Thyroid gland (tissue), 4 donors: ENCODE data around the gene TMPRSS13. TPM values are rescaled to one million over a fixed set of nuclear protein-coding genes. Genes with fewer than 3 reads are reported as not detected.

Experiments used
- total RNA-seq, 4 donors: library from RNA; depleted of rRNA; stranded (reverse); fragments of >200 nt; gene quantifications; one replicate each; pipeline ENCODE4 v1.2.3, GENCODE V29; 2016

Gene TMPRSS13
- total RNA-seq, 4 donors from 2014 or later: 8.5 to 24.3 (median 13.0) TPM

Other genes with a start within 250 kb of the TMPRSS13 start
- gene DSCAML1, start 132.2 kb downstream of the TMPRSS13 start, total RNA-seq: 1 to 10 TPM in 2 of 4 donors, under 1 TPM in 2; 0.54 to 1.8 (median 0.99) TPM
- gene FXYD2, start 104.7 kb downstream of the TMPRSS13 start, total RNA-seq: 1 to 10 TPM in 3 of 4 donors, under 1 TPM in 1; 0.42 to 2.8 (median 1.5) TPM
- gene FXYD6, start 52.7 kb downstream of the TMPRSS13 start, total RNA-seq: 100 to 1,000 TPM in 2 of 4 donors, 10 to 100 TPM in 2; 34.2 to 143 (median 88.6) TPM
- 10 to 100 TPM in 3 of 4 donors, 1 to 10 TPM in 1; 5.3 to 21.9 (median 10.6) TPM for gene IL10RA, start 57.0 kb upstream of the TMPRSS13 start, total RNA-seq
- 1 to 10 TPM in 2 of 4 donors, under 1 TPM in 1, not detected in 1; 0.83 to 1.5 (median 1.1) TPM for gene TMPRSS4, start 147.7 kb upstream of the TMPRSS13 start, total RNA-seq
- gene SMIM35, start 157.6 kb upstream of the TMPRSS13 start, total RNA-seq: not detected
- 10 to 100 TPM in 2 of 4 donors, 1 to 10 TPM in 2; 5.5 to 15.7 (median 10.5) TPM for gene SCN4B, start 223.4 kb upstream of the TMPRSS13 start, total RNA-seq
- gene SCN2B, start 247.2 kb upstream of the TMPRSS13 start, total RNA-seq: under 1 TPM; 0.13 to 0.83 (median 0.31) TPM